Measurements from ENCODE around the gene HIVEP3.

The HIVEP3 gene

GRCh38 chr1:41749991-41750745 is 168.6 kb downstream of the HIVEP3 start:
- DNase-seq: no peak

- DNase-seq: no peak
These were observed 173.7 kb downstream of the HIVEP3 start for GRCh38 chr1:41745022-41745421.

- no peak for DNase-seq
These were observed 175.4 kb downstream of the HIVEP3 start for GRCh38 chr1:41743366-41743765.

GRCh38 chr1:41742219-41742618 is 176.5 kb downstream of the HIVEP3 start:
- DNase-seq: peak; percentile 68

GRCh38 chr1:41741244-41741643 is 177.5 kb downstream of the HIVEP3 start:
- DNase-seq: no peak

GRCh38 chr1:41740630-41741239 is 178.0 kb downstream of the HIVEP3 start:
- no peak for DNase-seq

GRCh38 chr1:41740058-41740457 is 178.7 kb downstream of the HIVEP3 start:
- no peak for DNase-seq

GRCh38 chr1:41739061-41739955 is 179.4 kb downstream of the HIVEP3 start:
- peak; percentile 60 for DNase-seq

GRCh38 chr1:41738475-41738874 is 180.2 kb downstream of the HIVEP3 start:
- DNase-seq: no peak

GRCh38 chr1:41738006-41738405 is 180.7 kb downstream of the HIVEP3 start:
- no peak for DNase-seq

- no peak for DNase-seq
These were observed 183.0 kb downstream of the HIVEP3 start for GRCh38 chr1:41735631-41736260.

- no peak for DNase-seq
These were observed 183.6 kb downstream of the HIVEP3 start for GRCh38 chr1:41735139-41735538.

GRCh38 chr1:41734201-41734970 is 184.3 kb downstream of the HIVEP3 start:
- no peak for DNase-seq

GRCh38 chr1:41733725-41734124 is 185.0 kb downstream of the HIVEP3 start:
- no peak for DNase-seq

GRCh38 chr1:41733021-41733420 is 185.7 kb downstream of the HIVEP3 start:
- DNase-seq: peak; percentile 34

GRCh38 chr1:41731516-41732030 is 187.1 kb downstream of the HIVEP3 start:
- no peak for DNase-seq

- no peak for DNase-seq
These were observed 187.9 kb downstream of the HIVEP3 start for GRCh38 chr1:41730806-41731205.

GRCh38 chr1:41728403-41729202 is 190.1 kb downstream of the HIVEP3 start:
- DNase-seq: peak; percentile 57

- no peak for DNase-seq
These were observed 191.0 kb downstream of the HIVEP3 start for GRCh38 chr1:41727749-41728115.

GRCh38 chr1:41726899-41727748 is 191.6 kb downstream of the HIVEP3 start:
- peak; percentile 92 for DNase-seq

Measured in NCI-H524 treated with DMSO at 0.1 percent for 48 hours (cell line).